ENCODE results near the gene PANK3.
"Not testable (repeated sequence)": the region's sequence is repeated elsewhere in the genome, so short reads cannot be mapped to it uniquely, and the experiment has no call there.

PANK3 gene

DNA sequence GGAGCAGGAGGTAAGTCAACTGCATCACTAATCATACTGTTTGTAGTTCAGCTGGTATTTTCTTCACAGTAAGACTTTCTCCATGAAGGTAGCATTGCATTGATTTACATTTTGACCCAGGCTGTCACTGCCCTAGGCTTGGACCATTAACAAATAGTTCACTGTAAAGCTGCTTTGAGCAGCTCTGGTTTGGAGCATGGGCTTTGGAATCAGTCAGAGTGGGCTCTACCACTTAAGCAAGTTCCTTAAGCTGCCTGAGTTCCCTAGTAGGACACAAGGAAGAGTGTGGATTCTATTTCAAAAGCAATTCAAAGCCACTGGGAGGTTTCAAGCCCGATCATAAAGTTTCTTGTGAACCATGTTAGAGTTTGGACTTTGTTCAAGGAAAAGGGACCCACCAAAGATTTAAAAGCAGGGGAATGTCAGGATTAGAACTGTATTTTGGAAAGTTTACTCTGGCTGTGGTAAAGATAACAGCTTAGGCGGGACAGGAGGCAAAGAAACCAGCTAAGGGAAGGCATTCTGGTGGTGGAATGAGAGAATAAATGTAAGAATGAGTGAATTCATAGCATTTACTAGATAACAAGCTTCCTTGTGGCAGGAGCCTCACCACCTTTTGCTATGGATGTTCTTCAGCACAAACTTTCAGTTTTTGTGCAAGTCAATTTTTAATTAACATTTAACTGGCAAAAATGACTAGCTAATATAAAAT, 12.3 kb upstream of the PANK3 start:
- no peak for DNase-seq

DNA sequence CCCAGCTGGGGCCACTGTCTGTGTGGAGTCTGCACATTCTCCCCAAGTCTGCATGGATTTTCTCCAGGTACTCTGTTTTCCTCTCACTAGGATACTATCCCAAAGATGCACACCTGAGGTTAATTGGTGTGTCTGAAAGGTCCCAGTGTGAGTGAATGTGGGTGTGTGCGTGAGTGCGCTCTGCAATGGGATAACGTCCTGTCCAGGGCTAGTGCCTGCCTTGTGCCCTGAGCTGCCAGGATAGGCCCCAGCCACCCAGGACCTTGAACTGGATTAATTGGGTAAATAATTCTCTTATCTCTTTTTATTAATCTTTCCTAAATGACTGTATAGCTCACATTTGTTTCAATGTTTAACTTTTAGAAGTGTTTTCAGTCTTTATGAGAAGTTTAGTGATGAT, 11.5 kb upstream of the PANK3 start:
- no peak for DNase-seq

- DNase-seq = no peak
Measured at GRCh38 chr5:168587987-168588386, 8.8 kb upstream of the PANK3 start.

DNA sequence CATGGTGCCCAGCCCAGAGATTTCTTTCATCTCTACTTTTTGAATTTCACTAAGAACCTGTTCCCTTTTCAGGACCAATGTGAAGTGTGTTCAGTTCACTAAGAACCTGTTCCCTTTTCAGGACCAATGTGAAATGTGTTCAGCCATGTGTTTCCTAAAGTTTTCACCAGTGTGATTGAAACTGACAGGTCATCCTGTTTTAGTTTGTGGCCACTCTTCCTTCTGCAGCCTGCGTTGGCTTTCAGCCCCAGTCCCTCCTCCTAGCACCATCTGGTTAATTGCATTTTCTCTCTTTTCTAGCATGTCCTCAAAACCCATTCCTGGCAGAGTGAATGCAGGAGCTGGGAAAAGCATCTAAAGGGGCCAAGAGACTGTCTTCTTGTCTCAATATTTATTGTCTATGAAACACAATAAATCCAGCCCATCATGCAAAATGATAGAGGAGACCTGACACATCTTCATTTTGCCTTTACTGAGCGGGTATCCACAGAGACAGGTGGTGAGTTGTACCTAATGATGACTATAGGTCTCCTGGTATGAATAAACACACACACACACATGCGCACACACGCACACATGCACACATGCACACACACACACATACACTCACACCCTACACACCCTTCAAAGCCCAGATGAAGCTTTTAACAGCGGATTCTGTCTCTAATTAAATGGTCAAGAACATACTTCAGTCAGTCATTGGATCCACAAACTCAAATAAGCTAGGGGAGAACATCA, 6.1 kb upstream of the PANK3 start:
- no peak for DNase-seq

DNA sequence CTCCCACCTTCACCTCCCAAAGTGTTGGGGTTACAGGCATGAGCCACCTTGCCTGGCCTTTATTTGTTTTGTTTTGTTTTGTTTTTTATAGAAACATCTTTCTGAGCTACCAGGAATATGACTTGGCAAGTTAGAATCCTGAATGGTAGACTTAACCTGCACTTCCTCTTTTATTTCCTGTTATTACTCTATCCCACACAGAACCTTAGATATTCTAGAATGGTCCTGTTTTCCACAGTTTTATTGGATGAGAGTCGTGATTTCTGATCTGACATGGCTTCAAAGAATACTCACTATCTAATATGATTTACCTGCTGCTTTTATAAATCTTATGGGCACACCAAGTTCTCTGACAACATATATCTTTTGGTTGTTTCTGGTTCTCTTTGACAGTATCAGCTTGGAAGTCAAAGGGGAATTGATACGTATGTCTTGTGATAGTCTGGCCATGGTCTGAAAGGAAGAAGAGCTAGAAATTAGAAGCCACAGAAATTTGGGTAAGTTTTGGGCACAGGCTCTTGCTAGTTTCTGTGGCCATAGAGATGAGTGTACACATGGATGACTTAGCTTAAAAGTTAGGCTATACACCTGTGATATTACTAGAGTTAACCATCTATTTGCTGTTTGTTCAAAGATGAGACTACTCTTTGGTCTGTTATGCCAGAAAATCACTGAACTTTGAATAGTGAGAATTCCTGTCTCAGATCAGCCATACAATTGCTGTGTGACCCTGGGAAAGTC, 4.7 kb upstream of the PANK3 start:
- DNase-seq = no peak

- DNase-seq = peak; percentile 14
Measured at GRCh38 chr5:168580814-168581469, 1.8 kb upstream of the PANK3 start.

- DNase-seq = peak; percentile 17
Measured at GRCh38 chr5:168580227-168580508, 1.0 kb upstream of the PANK3 start.

DNA sequence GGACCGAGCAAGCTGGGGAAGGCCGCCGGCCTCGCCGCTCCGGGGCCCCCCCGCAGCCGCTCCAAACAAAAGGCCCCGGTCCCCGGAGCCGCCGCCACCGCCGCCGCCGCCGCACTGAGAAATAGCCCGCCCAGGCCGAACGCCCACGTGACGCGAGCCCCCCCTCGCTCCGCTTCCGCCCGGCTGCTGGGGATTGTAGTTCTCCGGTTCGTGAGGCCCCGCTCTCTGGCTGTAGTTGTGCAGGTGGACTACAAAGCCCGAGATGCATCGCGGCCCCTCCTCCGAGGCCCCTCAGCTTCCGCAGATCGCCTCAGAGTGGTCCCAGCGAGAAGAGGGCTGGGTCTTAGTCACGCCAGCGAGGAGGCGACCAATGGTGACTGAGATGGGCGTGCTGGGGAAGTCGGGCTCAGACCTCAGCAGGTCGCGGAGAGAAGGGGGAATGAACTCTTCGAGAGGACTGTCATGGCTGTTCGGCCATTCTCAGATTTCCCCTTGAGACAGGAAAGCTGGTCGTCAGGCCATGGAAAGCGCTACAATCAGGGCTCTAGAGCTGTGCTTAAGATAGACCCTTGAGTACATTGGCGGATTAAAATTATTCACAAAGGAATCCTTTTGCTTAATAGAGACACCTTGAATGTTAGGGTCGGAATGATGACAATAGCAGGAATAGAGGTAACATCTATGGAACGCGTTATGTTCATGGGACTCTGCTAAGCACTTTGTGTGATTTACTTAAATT, 489 bp upstream of the PANK3 start:
- DNase-seq = peak; percentile 99

DNA sequence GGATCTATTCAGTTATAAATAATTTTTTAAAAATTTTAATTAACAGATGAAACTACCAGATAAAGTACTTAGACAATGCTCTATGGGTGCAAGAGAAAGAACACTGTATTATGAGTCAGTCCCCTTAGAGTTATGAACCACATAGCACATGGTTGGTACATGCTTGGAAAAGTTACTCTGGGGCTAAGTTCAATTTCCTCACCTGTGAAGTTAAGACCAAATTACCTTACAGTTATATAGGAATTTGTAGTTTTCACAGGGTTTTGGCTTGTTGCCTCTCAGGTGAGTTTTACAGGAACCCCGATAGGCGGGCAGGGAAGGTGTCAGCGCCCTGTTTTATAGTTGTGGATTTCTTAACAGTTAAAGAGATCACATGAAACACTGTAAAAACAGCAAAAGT, 1.2 kb downstream of the PANK3 start:
- peak; percentile 14 for DNase-seq

DNA sequence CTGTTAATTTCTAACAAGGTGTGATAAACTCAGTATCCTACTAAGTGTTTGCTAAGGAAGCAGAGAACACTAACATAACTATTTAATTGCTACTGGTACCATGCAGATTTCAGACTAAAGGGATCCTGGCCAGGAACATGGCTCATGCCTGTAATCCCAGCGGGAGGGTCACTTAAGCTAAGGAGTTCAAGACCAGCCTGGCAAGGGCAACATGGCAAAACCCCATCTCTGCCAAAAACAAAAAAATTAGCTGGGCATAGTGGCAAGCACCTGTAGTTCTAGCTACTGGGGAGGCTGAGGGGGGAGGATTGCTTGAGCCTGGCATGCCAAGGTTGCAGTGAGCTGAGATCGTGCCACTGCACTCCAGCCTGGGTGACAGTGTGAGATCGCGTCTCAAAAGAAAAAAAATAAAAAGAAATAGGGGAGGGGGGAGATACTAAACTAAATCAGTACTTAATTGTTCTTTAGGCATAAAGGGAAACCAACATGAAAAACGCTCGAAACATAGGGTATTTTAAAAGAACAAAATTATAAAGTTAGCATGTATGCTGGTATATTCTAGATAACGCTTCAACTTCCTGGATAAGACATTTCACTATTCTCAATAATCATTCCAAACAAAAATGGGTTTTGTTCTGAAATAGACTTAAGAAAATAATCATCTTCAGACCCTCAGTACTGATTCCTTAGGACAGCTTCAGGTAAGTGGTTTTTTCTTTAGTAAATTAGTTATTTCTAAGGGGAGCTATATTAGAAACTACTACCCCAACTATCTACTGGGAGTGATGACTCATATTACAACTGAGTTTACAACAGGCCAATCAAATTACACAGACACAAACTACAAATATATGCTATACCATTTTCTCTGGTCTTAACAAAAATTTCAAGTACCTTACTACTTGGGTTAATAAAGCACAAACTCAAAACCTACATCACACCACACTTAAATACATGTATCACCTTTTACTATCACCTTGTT, 3.5 kb downstream of the PANK3 start:
- no peak for DNase-seq

DNA sequence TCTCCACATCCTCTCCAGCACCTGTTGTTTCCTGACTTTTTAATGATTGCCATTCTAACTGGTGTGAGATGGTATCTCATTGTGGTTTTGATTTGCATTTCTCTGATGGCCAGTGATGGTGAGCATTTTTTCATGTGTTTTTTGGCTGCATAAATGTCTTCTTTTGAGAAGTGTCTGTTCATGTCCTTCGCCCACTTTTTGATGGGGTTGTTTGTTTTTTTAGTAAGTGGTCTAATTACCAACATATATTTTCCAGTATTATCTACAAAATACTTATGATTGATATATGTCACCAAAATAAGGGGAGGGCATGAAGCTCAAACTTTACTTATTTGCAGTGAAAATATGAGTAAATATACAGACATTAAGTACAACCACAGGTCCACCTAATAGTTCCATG, 5.0 kb downstream of the PANK3 start:
- not testable (repeated sequence) for DNase-seq

DNA sequence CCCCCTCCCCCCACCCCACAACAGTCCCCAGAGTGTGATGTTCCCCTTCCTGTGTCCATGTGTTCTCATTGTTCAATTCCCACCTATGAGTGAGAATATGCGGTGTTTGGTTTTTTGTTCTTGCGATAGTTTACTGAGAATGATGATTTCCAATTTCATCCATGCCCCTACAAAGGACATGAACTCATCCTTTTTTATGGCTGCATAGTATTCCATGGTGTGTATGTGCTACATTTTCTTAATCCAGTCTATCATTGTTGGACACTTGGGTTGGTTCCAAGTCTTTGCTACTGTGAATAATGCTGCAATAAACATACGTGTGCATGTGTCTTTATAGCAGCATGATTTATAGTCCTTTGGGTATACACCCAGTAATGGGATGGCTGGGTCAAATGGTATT, 5.5 kb downstream of the PANK3 start:
- DNase-seq = not testable (repeated sequence)

DNA sequence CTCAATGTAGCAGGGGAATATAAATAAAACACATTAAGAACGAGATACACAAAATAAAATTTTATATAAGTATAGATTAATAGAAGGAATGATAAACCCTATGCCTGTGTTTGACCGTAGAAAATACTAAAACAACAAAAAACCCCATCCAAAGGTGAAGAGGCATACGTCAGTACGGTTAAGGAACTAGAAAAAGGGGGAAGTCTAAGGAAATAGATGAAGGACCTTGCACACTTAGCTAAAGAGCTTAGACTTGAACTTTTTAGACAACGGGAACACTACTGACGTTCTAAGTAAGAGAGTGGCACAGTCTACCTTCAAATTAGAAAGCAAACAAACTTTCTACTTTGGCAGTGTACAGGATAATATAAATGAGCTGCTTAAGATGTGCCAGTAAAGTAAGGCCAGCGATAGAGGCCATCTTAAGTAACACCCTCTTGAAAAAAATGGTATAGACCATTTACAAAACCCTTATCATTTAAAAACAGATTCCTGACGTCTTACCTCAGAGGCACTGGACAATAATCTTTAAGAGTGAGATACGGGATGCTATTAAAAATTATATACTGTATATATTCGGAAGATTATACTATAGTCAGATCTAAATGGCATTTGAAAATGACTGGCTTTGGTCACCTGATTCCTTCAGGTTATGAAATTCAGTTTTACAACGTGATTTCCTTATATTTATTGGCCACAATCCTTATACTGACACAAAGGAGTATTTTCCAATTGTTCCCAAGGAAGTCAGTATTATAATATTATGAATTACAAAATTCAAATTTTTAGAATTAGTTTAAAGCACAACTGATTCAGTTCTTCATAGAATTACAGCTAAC, 8.5 kb downstream of the PANK3 start:
- DNase-seq = no peak

- DNase-seq = no peak
Measured at GRCh38 chr5:168568738-168569137, 10.4 kb downstream of the PANK3 start.

- DNase-seq = no peak
Measured at GRCh38 chr5:168563959-168564358, 15.2 kb downstream of the PANK3 start.

DNA sequence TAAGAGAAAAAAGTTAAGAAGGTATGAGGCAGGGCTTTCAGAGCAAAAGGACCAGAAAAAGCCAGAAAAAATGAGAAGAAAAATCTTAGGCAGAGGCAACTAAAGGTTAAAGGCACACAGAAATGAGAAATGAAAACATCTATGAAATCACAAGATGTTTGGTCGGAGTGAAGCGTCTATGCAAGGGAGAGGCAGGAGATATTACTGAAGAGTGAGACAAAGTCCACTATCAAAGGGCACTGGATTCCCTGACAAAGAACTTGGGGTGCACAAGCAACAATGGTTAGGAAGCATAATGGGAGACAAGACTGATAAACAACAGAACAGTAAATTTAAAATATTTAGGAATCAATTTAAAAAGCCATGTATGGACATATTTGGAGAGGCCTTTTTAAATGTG, 16.9 kb downstream of the PANK3 start:
- DNase-seq = no peak

- DNase-seq = no peak
Measured at GRCh38 chr5:168557389-168557788, 21.8 kb downstream of the PANK3 start.

- no peak for DNase-seq
Measured at GRCh38 chr5:168553377-168554130, 25.6 kb downstream of the PANK3 start.

DNA sequence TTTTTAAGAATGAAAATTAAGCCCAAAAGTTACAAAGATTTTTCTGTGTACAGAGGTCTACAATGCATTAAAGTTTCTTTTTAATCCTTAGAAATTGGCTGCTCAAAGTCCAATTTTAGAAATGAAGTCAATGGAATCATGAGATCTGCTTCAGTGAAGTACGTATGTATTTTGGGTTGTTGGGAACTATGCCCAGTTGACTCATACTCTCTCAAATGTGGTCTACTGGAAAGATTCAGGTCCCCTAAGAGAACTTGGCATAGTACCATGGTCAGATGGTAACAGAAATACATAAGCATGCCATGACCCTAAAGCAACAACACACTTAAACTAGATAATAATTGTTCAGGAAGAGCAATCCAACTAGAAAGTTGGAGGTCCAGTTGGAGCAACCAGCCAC, 27.0 kb downstream of the PANK3 start:
- peak; percentile 93 for DNase-seq

DNA sequence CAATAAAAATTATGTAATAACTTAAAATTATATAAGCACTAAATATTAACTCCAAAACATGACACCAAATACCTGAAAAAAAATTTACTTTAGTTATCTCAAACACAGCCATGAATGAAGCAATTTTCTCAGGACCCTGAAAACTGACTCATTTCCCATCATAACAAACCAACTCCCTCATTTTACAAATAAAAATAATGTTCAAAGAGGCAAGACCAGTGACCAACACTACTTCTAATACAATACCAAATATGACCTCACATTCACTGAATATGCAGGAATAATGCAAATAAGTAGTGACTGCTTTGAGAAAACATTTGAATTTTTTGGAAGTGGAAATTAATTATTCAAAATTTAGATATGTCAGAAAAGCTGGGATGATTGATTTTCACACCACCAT, 28.5 kb downstream of the PANK3 start:
- no peak for DNase-seq
